ENCODE data around the gene C11orf68. TPM values are rescaled to one million over a fixed set of nuclear protein-coding genes. Genes with fewer than 3 reads are reported as not detected.
A peak's percentile ranks its signal among the peaks of the same experiment; 100 is the strongest.

C11orf68 gene
- total and polyA plus RNA-seq, 9 of the 15 experiments (the other 6 are each of a cell fraction or from before 2014, with no cell fraction given) = 3.6 to 35.9 (median 12.8) TPM

DNA sequence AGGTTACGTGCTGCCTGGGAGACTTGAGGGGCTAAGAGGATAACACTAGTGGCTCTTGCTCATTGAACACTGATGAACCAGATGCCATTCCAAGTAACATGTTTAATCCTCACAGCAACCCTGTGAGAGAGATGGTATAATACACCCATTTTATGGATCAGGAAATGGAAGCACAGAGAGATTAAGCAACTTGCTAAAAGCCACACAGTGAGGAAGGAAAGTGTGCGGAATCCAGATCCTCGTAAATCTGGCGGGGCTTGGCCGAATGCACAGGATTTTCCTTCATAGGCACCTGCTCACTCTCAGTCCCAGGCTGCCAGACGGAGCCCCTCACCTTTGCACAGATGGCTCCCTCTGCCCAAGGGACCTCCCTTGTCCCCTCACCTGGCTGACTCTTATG is 11.0 kb downstream of the C11orf68 start:
- H3K27ac ChIP-seq (ENCODE audit: extremely low read depth, low read depth, low read length) = no peak overlapping the region
- no peak for ATAC-seq
- H4K20me1 ChIP-seq (replicated peaks; ENCODE audit: control insufficient read depth, insufficient read depth, low read length) = no peaks in the 10 kb centered on the region
- H3K4me3 ChIP-seq = no peak overlapping the region
- no TSS peak for BruUV-seq (replicated peaks)
- H3K36me3 ChIP-seq (ENCODE audit: control insufficient read depth, insufficient read depth, low read length) = no peaks in the 10 kb centered on the region
- H3K9ac ChIP-seq (ENCODE audit: insufficient read depth in 1 of 2, low read depth in 2 of 2, low read length in 2 of 2) = peak overlapping the region in 1 of 2 experiments; percentile 65; a peak in 1 of 4 replicates
- peaks cover 40% of the 10 kb centered on the region in 2 experiments for H3K4me1 ChIP-seq (replicated peaks in 1 of 2; ENCODE audit: control insufficient read depth in 2 of 2, insufficient read depth in 2 of 2, low read length in 2 of 2)
- WGBS (ENCODE audit: insufficient coverage, low coverage, missing lambda C conversion rate) = 92% methylated on average over 6 of the region's 6 CpGs
- no peak overlapping the region for H3K4me2 ChIP-seq (ENCODE audit: insufficient read depth, low read length)
- CTCF ChIA-PET (ENCODE audit: low intra/inter-chr PET ratio) = no interaction called here
- no peaks in the 10 kb centered on the region for H3K27me3 ChIP-seq (ENCODE audit: control insufficient read depth in 2 of 2, insufficient read depth in 2 of 2, low read length in 2 of 2)
- POLR2A ChIA-PET = interaction anchor here (1.3 to 1.7 kb wide), 3 partner anchors 11 to 19 kb away, joined by 3 to 8 read pairs (median 4); partner anchors contain the start of gene CCDC85B
- no peaks in the 10 kb centered on the region for H3K79me2 ChIP-seq (ENCODE audit: control insufficient read depth, insufficient read depth, low read length)
- peak; percentile 71 for TF ChIP-seq ZFP36 (IDR thresholded peaks at IDR 0.05; ENCODE audit: low read depth, low read length, partially characterized antibody)
- peak; percentile 92 for TF ChIP-seq RBM25 (IDR thresholded peaks at IDR 0.05; ENCODE audit: low read depth, low read length, severe bottlenecking)
- no peak for TF ChIP-seq SMARCC2 (IDR thresholded peaks at IDR 0.05; ENCODE audit: low read depth)
- TF ChIP-seq ZNF143 (CRISPR knock-in tag; IDR thresholded peaks at IDR 0.05) = 0 out of 2 replicates have a peak, but pooled peaks have one; percentile 15
- no peak for TF ChIP-seq SP2 (IDR thresholded peaks at IDR 0.05; ENCODE audit: extremely low read depth, low read depth, low read length, poor library complexity, severe bottlenecking)
- TF ChIP-seq KDM1A (IDR thresholded peaks at IDR 0.05) = peak in 1 of 2 experiments; percentile 52; a peak in 1 of 4 replicates
- no peak for TF ChIP-seq UBTF (IDR thresholded peaks at IDR 0.05; ENCODE audit: borderline replicate concordance in 1 of 2, low read depth in 2 of 2, low read length in 2 of 2)
- TF ChIP-seq BCOR (IDR thresholded peaks at IDR 0.05) = peak; percentile 77
- intact Hi-C loops (cut with micrococcal nuclease) = no loop called here
- H3K9me3 ChIP-seq (replicated peaks; ENCODE audit: control insufficient read depth, insufficient read depth, low read depth, low read length) = no peaks in the 10 kb centered on the region
- no peak overlapping the region for H2AFZ ChIP-seq (ENCODE audit: low read depth, low read length)
- H3K9me1 ChIP-seq (ENCODE audit: control insufficient read depth, insufficient read depth, low read length) = no peaks in the 10 kb centered on the region
- in situ Hi-C loops (cut with MboI) = no loop called here
- FAIRE-seq = no peak
- no peak for DNase-seq (ENCODE audit: extremely low read depth in 1 of 4, low spot score in 3 of 4)
